H1 (cell line): ENCODE data around the gene SCAPER. TPM values are rescaled to one million over a fixed set of nuclear protein-coding genes. Genes with fewer than 3 reads are reported as not detected.

Experiments used
- CTCF ChIA-PET: fragments of 300-600 bp; sonication (Branson Sonifier 250); formaldehyde crosslinking; loops from one replicate; lab custom pipeline; 2021; ENCODE audit not compliant: partially characterized antibody; lab: Charles Lee
- POLR2A ChIA-PET: fragments of 300-600 bp; sonication (Branson Sonifier 250); formaldehyde crosslinking; loops from one replicate; lab custom pipeline; 2021; ENCODE audit warnings: inconsistent platforms; ENCODE audit not compliant: partially characterized antibody; lab: Charles Lee
- DNase-seq, 2 experiments: peaks; one replicate each; pipeline versions ENCODE4 v3.0.0 to v3.0.0-alpha.2; 2010 to 2022; ENCODE audit warnings: low spot score in 2 of 2, low read depth in 1 of 2, mixed read lengths in 1 of 2
- FAIRE-seq: peaks from 2 replicates; lab custom pipeline; 2011; peaks lifted over from hg19 to GRCh38; lab: Jason Lieb, UNC
- H2AFZ ChIP-seq: 2 replicates; pipeline ENCODE4 v1.8.1; 2012; ENCODE audit warnings: low read length, inconsistent platforms
- H2AK5ac ChIP-seq: 2 replicates; pipeline ENCODE4 v1.6.1; 2013; ENCODE audit warnings: low read depth, low read length
- H2BK120ac ChIP-seq: replicated peaks from 2 replicates; pipeline ENCODE3; 2013; ENCODE audit warnings: low read depth, low read length, inconsistent platforms
- H2BK12ac ChIP-seq: 2 replicates; pipeline ENCODE4 v1.6.1; 2013; ENCODE audit warnings: low read depth, low read length
- H2BK15ac ChIP-seq: 2 replicates; pipeline ENCODE4 v1.6.1; 2013; ENCODE audit warnings: low read length
- H2BK20ac ChIP-seq: 2 replicates; pipeline ENCODE4 v1.6.1; 2013; ENCODE audit warnings: low read length
- H2BK5ac ChIP-seq: 2 replicates; pipeline ENCODE4 v1.6.1; 2013; ENCODE audit warnings: low read depth, low read length
- H3K14ac ChIP-seq: 2 replicates; pipeline ENCODE4 v1.6.1; 2013; ENCODE audit warnings: inconsistent platforms; ENCODE audit not compliant: insufficient read length
- H3K18ac ChIP-seq: 2 replicates; pipeline ENCODE4 v1.6.1; 2013; ENCODE audit warnings: low read length; ENCODE audit errors: extremely low read depth
- H3K23ac ChIP-seq: 2 replicates; pipeline ENCODE4 v1.6.1; 2013; ENCODE audit warnings: inconsistent platforms; ENCODE audit not compliant: insufficient read length
- H3K23me2 ChIP-seq: 2 replicates; pipeline ENCODE4 v1.6.1; 2013; ENCODE audit warnings: low read depth, low read length
- H3K27ac ChIP-seq: 2 replicates; pipeline ENCODE4 v1.6.1; 2011; ENCODE audit warnings: low read depth, low read length, inconsistent platforms
- H3K27me3 ChIP-seq, 4 experiments: replicated peaks in 1 of 4; 1 replicate in 1 of 4; 2 replicates in 3 of 4; pipeline versions ENCODE4 v1.6.1 to v1.8.1; 2011 to 2013; ENCODE audit warnings: low read length in 3 of 4, mild to moderate bottlenecking in 3 of 4, inconsistent platforms in 2 of 4, mixed read lengths in 2 of 4, moderate library complexity in 1 of 4; ENCODE audit not compliant: control insufficient read depth in 3 of 4, insufficient read depth in 3 of 4; ENCODE audit errors: extremely low read depth in 1 of 4
- H3K36me3 ChIP-seq, 4 experiments: 2 replicates each; pipeline versions ENCODE4 v1.6.1 to v1.8.1; 2011 to 2013; ENCODE audit warnings: mild to moderate bottlenecking in 4 of 4, low read length in 3 of 4, moderate library complexity in 2 of 4, control low read depth in 1 of 4, inconsistent platforms in 1 of 4; ENCODE audit not compliant: insufficient read depth in 4 of 4, control insufficient read depth in 2 of 4
- H3K4ac ChIP-seq: replicated peaks from 2 replicates; pipeline ENCODE3; 2013; ENCODE audit warnings: low read length, low read depth, mixed read lengths, inconsistent platforms; ENCODE audit not compliant: insufficient read length
- H3K4me1 ChIP-seq, 4 experiments: replicated peaks in 1 of 4; 1 replicate in 1 of 4; 2 replicates in 3 of 4; pipeline versions ENCODE4 v1.6.1 to v1.8.1; 2011 to 2013; ENCODE audit warnings: low read length in 3 of 4, inconsistent platforms in 2 of 4, mixed read lengths in 1 of 4; ENCODE audit not compliant: insufficient read depth in 4 of 4, control insufficient read depth in 3 of 4
- H3K4me2 ChIP-seq, 2 experiments: 2 replicates each; pipeline versions ENCODE4 v1.6.1 to v1.8.1; 2011 to 2013; ENCODE audit warnings: low read depth in 2 of 2, low read length in 2 of 2, control low read depth in 1 of 2, inconsistent platforms in 1 of 2, mild to moderate bottlenecking in 1 of 2; ENCODE audit not compliant: insufficient read depth in 1 of 2
- H3K4me3 ChIP-seq, 4 experiments: fragments of 200-600, 300-600 bp in 1 of 4; sonication (generic), shearing (Covaris generic), sonication (Bioruptor Twin) in 1 of 4; 2 replicates each; pipeline versions ENCODE4 v1.5.1 to v1.8.1; 2011 to 2016; ENCODE audit warnings: low read length in 4 of 4, low read depth in 3 of 4, control low read depth in 2 of 4, inconsistent platforms in 2 of 4, mild to moderate bottlenecking in 2 of 4, mixed read lengths in 1 of 4, moderate library complexity in 1 of 4; ENCODE audit not compliant: insufficient read depth in 2 of 4; ENCODE audit errors: extremely low read depth in 1 of 4
- H3K56ac ChIP-seq: replicated peaks from 2 replicates; pipeline ENCODE3; 2013; ENCODE audit warnings: low read depth, mild to moderate bottlenecking, mixed read lengths, low read length, inconsistent platforms; ENCODE audit not compliant: insufficient read length
- H3K79me1 ChIP-seq: 2 replicates; pipeline ENCODE4 v1.6.1; 2013; ENCODE audit warnings: low read depth, low read length, control low read depth
- H3K79me2 ChIP-seq, 2 experiments: 2 replicates each; pipeline versions ENCODE4 v1.6.1 to v1.8.1; 2012 to 2013; ENCODE audit warnings: low read length in 2 of 2, mild to moderate bottlenecking in 2 of 2, inconsistent platforms in 1 of 2; ENCODE audit not compliant: insufficient read depth in 2 of 2, control insufficient read depth in 1 of 2
- H3K9ac ChIP-seq, 4 experiments: replicated peaks in 1 of 4; 1 replicate in 1 of 4; 2 replicates in 3 of 4; pipeline versions ENCODE4 v1.6.1 to v1.8.1; 2011 to 2013; ENCODE audit warnings: low read depth in 3 of 4, low read length in 3 of 4, control low read depth in 2 of 4, mild to moderate bottlenecking in 2 of 4, moderate library complexity in 2 of 4, inconsistent platforms in 1 of 4; ENCODE audit errors: extremely low read depth in 1 of 4
- H3K9me3 ChIP-seq, 2 experiments: 2 replicates each; pipeline versions ENCODE4 v1.6.1 to v1.8.1; 2012 to 2013; ENCODE audit warnings: mild to moderate bottlenecking in 2 of 2, moderate library complexity in 2 of 2, control low read depth in 1 of 2, inconsistent platforms in 1 of 2, low read depth in 1 of 2, low read length in 1 of 2, mixed read lengths in 1 of 2; ENCODE audit not compliant: insufficient read depth in 2 of 2
- H4K20me1 ChIP-seq, 2 experiments: replicated peaks in 1 of 2; 2 replicates each; pipeline versions ENCODE3 to v1.8.1; 2011 to 2013; ENCODE audit warnings: inconsistent platforms in 2 of 2, low read length in 2 of 2, mild to moderate bottlenecking in 1 of 2; ENCODE audit not compliant: insufficient read depth in 2 of 2, control insufficient read depth in 1 of 2
- H4K5ac ChIP-seq: 2 replicates; pipeline ENCODE4 v1.6.1; 2013; ENCODE audit warnings: low read length, low read depth, mixed read lengths, inconsistent platforms; ENCODE audit not compliant: insufficient read length
- H4K8ac ChIP-seq: 2 replicates; pipeline ENCODE4 v1.8.0; 2013; ENCODE audit warnings: mild to moderate bottlenecking, moderate library complexity, low read length, inconsistent platforms; ENCODE audit not compliant: insufficient read depth; ENCODE audit errors: extremely low read depth
- H4K91ac ChIP-seq: replicated peaks from 2 replicates; pipeline ENCODE3; 2013; ENCODE audit warnings: low read length, mixed read lengths, inconsistent platforms; ENCODE audit not compliant: insufficient read length
- BCL11A ChIP-seq, 2 experiments: IDR thresholded peaks; one replicate each; pipeline ENCODE4 v1.6.1; 2011; ENCODE audit warnings: low read depth in 2 of 2, low read length in 2 of 2, mild to moderate bottlenecking in 2 of 2
- CBX8 ChIP-seq: fragments of 300-800, 300-1000 bp; sonication (generic); IDR thresholded peaks from 2 replicates; pipeline ENCODE4 v1.7.1; 2016; ENCODE audit warnings: low read depth, low read length, borderline replicate concordance
- CREB1 ChIP-seq: IDR thresholded peaks from 2 replicates; pipeline ENCODE4 v1.6.1; 2012; ENCODE audit warnings: inconsistent platforms
- EGR1 ChIP-seq: IDR thresholded peaks from 2 replicates; pipeline ENCODE4 v1.6.1; 2011; ENCODE audit warnings: low read depth, low read length, borderline replicate concordance
- FOSL1 ChIP-seq: IDR thresholded peaks from 2 replicates; pipeline ENCODE4 v1.6.1; 2011; ENCODE audit warnings: mild to moderate bottlenecking, low read depth, low read length, moderate library complexity; ENCODE audit not compliant: insufficient read depth
- GABPA ChIP-seq: IDR thresholded peaks from 2 replicates; pipeline ENCODE4 v1.6.1; 2011; ENCODE audit warnings: mild to moderate bottlenecking, low read length, moderate library complexity, borderline replicate concordance; ENCODE audit not compliant: insufficient read depth
- KDM1A ChIP-seq: fragments of 200-600, 300-600 bp; sonication (generic); IDR thresholded peaks from 2 replicates; pipeline ENCODE4 v1.7.1; 2016; ENCODE audit warnings: mild to moderate bottlenecking, low read length, borderline replicate concordance
- KDM5A ChIP-seq: fragments of 200-600 bp; IDR thresholded peaks from 2 replicates; pipeline ENCODE4 v1.7.1; 2012; ENCODE audit warnings: mild to moderate bottlenecking, low read length, inconsistent platforms, mixed read lengths
- MAX ChIP-seq: IDR thresholded peaks from 2 replicates; pipeline ENCODE4 v1.6.1; 2012; ENCODE audit warnings: inconsistent platforms
- NRF1 ChIP-seq: IDR thresholded peaks from 2 replicates; pipeline ENCODE4 v1.6.1; 2011; ENCODE audit warnings: mild to moderate bottlenecking, low read depth, low read length, improper control_type of control experiment
- RNF2 ChIP-seq: fragments of 200-900, 300-1000 bp; sonication (generic); IDR thresholded peaks from 2 replicates; pipeline ENCODE4 v1.7.1; 2016; ENCODE audit warnings: borderline replicate concordance, low read depth, mild to moderate bottlenecking, antibody characterized with exemption, low read length; ENCODE audit not compliant: poor library complexity, severe bottlenecking; ENCODE audit errors: missing control alignments
- SUZ12 ChIP-seq: fragments of 200-600 bp; sonication (generic); IDR thresholded peaks from 2 replicates; pipeline ENCODE4 v1.6.1; 2012; ENCODE audit warnings: mild to moderate bottlenecking, inconsistent platforms, low read length, moderate library complexity, mixed read lengths
- ZNF274 ChIP-seq: IDR thresholded peaks from 2 replicates; pipeline ENCODE4 v1.7.0; 2012; ENCODE audit warnings: low read length, borderline replicate concordance; ENCODE audit errors: extremely low read depth
- WGBS, 2 experiments: shearing (Covaris generic) in 1 of 2; methylation state at CpG; one replicate each; pipeline versions ENCODE4 v1.1.6 to v1.1.7; 2013 to 2015; ENCODE audit warnings: low lambda C conversion rate in 2 of 2, mixed read lengths in 2 of 2, inconsistent platforms in 1 of 2, low coverage in 1 of 2, missing lambda C conversion rate in 1 of 2; ENCODE audit not compliant: insufficient replicate concordance in 2 of 2, insufficient coverage in 1 of 2, insufficient read length in 1 of 2; ENCODE audit errors: extremely low coverage in 1 of 2, missing lambda C conversion rate in 1 of 2; 5-methylcytosine and 5-hydroxymethylcytosine counted together
- polyA plus RNA-seq, 7 experiments: library from polyadenylated mRNA; depleted of rRNA in 3 of 7; stranded (reverse) in 5 of 7; unstranded in 2 of 7; fragments of >200 nt in 5 of 7; fragments of 200-250 nt in 2 of 7; gene quantifications; 1 replicate in 5 of 7; 2 replicates in 1 of 7; 4 replicates in 1 of 7; pipeline versions ENCODE4 v1.2.1 to v1.2.3, GENCODE V29; 2011 to 2013; ENCODE audit warnings: missing spikeins in 2 of 7, mixed read lengths in 2 of 7
- total RNA-seq: library from RNA; stranded (reverse); fragmentation: NEBNext Ultra II Directional; extraction: Animal tissue kit (Norgen Biotek cat#: 25700); gene quantifications from 2 replicates; pipeline ENCODE4 v1.2.1, GENCODE V29; 2021

The SCAPER gene
- total and polyA plus RNA-seq, 2 of the 8 experiments (the other 6 are each of a cell fraction or from before 2014, with no cell fraction given): 1.6 to 6.8 TPM

GRCh38 chr15:76773234-76773633 lies 131.9 kb downstream of the SCAPER start:
- Histone ChIP-seq H3K4me1 (no peaks in the 10 kb centered on the region), H3K4ac (no peak overlapping the region), H2AK5ac (no peak overlapping the region), H4K91ac (no peak overlapping the region), H3K9me3 (peaks cover 4 to 7% of the 10 kb centered on the region in 2 experiments; a peak in 2 of 4 replicates), H2BK20ac (no peak overlapping the region), H2BK5ac (no peak overlapping the region), H4K20me1 (no peaks in the 10 kb centered on the region), H3K79me2 (no peaks in the 10 kb centered on the region), H3K36me3 (no peaks in the 10 kb centered on the region), H3K18ac (no peak overlapping the region), H3K27ac (no peak overlapping the region), H3K23me2 (no peaks in the 10 kb centered on the region), H3K4me3 (no peak overlapping the region), H4K5ac (no peak overlapping the region), H2AFZ (no peak overlapping the region), H2BK15ac (no peak overlapping the region), H2BK12ac (no peak overlapping the region), H3K27me3 (no peaks in the 10 kb centered on the region), H3K9ac (no peak overlapping the region), H3K14ac (no peak overlapping the region), H4K8ac (no peak overlapping the region), H3K56ac (no peak overlapping the region), H3K79me1 (no peaks in the 10 kb centered on the region), H3K4me2 (no peak overlapping the region), H3K23ac (no peak overlapping the region), H2BK120ac (no peak overlapping the region)
- no peak for DNase-seq
- no peak for FAIRE-seq
- POLR2A ChIA-PET: no interaction called here
- CTCF ChIA-PET: interaction anchor here (0.6 kb wide), 1 partner anchor 17 kb away, joined by 3 read pairs; no protein-coding TSS in a partner anchor
- WGBS, 2 experiments: 85% methylated on average over 1 of the region's 1 CpG; no CpG with 5 or more reads in 1 of the 2 experiments
- TF ChIP-seq CREB1: no peak
- TF ChIP-seq CBX8: no peak
- TF ChIP-seq RNF2: no peak
- no peak for TF ChIP-seq FOSL1
- no peak for TF ChIP-seq KDM5A
- no peak for TF ChIP-seq GABPA
- TF ChIP-seq ZNF274: no peak
- TF ChIP-seq MAX: no peak
- TF ChIP-seq EGR1: no peak
- TF ChIP-seq SUZ12: no peak
- TF ChIP-seq NRF1: no peak
- no peak for TF ChIP-seq KDM1A
- no peak for TF ChIP-seq BCL11A (IDR thresholded peaks at IDR 0.05; ENCODE audit: low read depth in 2 of 2, low read length in 2 of 2)
